Activated naive CD8-positive, alpha-beta T cell (primary cell): ENCODE results near the gene SIX5.
A peak's percentile ranks its signal among the peaks of the same experiment; 100 is the strongest.
"Not testable (repeated sequence)": the region's sequence is repeated elsewhere in the genome, so short reads cannot be mapped to it uniquely, and the experiment has no call there.

Source experiments
- H3K27ac Mint-ChIP-seq: one replicate; pipeline ENCODE4 v1.8.0; 2021; ENCODE audit warnings: mixed read lengths
- H3K27me3 Mint-ChIP-seq: one replicate; pipeline ENCODE4 v1.8.0; 2021; ENCODE audit warnings: mixed read lengths
- H3K36me3 Mint-ChIP-seq: one replicate; pipeline ENCODE4 v1.8.0; 2021; ENCODE audit warnings: mixed read lengths
- H3K4me1 Mint-ChIP-seq: one replicate; pipeline ENCODE4 v1.8.0; 2021; ENCODE audit warnings: low read depth, mixed read lengths
- H3K4me3 Mint-ChIP-seq: one replicate; pipeline ENCODE4 v1.8.0; 2021; ENCODE audit warnings: mild to moderate bottlenecking, mixed read lengths
- H3K9me3 Mint-ChIP-seq: one replicate; pipeline ENCODE4 v1.8.0; 2021; ENCODE audit warnings: low read depth, mixed read lengths

SIX5 gene

DNA sequence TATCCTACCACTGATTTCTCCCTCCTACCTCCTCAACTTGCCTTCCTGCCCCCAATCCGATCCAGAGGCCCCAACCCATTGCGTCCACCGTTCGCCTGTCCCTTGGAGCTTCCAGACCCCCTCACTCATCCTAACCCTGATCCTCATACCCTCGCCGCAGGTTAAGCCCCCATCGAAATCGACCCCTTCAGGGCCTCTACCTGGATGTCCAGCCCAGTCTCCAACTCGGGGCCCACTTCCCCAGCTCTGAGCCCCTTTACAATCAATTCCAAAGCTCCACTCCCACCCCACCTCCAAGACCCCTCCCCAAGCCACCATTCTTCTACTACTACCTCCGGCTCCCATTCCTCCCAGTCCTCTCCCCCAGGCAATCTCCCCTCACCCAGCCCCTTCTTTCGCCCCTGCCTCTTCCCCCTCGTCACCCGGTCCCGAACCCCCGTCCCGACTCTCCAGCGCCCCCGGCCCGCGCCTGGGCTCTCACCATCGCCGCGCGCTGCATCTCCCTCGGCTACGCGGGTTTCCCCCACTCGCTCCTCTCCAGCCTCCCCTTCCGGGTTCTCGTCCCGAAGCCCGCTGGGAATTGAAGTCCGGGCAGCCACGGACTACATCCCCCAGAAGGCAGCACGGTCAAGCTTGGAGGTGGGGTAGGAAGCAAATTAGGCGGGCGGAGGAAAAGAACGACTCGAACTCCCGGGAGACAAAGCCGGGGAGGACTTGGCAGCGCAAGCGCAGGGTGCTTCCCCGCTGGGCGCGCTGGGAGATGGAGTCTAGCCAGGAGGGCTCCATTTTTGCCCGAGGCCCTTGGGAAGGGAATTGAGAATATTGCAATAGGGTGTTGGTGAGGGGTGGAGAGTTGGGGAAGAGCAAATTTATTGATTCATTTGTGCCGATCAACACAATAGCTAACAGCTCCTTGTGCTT is 38.4 kb downstream of the SIX5 start, which contains the start of gene FBXO46:
Gene FBXO46 (minus strand): TSS at position 529 of the 921 bp plus-strand sequence. CDS start 17,401 bp downstream, outside the sequence.
- Mint-ChIP-seq H3K4me3 (peak within 1 kb of the TSS; percentile 98), H3K36me3 (no peaks in the 10 kb centered on the region), H3K4me1 (peaks cover 36% of the 10 kb centered on the region), H3K27me3 (no peaks in the 10 kb centered on the region), H3K27ac (peak within 1 kb of the TSS; percentile 88), H3K9me3 (no peaks in the 10 kb centered on the region)

DNA sequence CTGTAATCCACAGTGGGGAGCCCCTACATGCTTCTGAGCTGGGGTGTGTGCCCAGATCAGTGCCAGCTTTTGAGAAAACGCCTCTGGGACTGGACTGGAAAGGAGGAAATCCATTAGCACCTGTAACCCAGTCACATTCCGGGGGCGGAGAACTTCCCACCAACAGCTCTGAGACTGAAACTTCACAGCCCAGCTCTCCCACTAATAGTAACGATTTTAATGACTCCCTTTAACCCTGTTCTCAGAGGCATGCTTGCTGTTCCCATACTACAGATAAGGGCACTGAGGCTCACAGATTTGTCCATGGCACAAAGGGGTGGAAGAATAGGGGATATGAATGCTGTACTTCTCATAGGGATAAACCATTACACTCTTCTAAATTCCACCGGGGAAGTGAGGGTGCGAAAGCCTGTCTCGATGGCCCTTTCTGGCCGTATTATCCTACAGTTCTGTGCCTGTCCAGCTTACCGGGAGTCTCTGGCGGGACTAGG is 39.2 kb downstream of the SIX5 start:
- H3K9me3 Mint-ChIP-seq: no peaks in the 10 kb centered on the region
- peak overlapping the region; percentile 98 for H3K4me3 Mint-ChIP-seq
- no peaks in the 10 kb centered on the region for H3K27me3 Mint-ChIP-seq
- H3K4me1 Mint-ChIP-seq: peaks cover 36% of the 10 kb centered on the region
- H3K27ac Mint-ChIP-seq: peak overlapping the region; percentile 84
- no peaks in the 10 kb centered on the region for H3K36me3 Mint-ChIP-seq

DNA sequence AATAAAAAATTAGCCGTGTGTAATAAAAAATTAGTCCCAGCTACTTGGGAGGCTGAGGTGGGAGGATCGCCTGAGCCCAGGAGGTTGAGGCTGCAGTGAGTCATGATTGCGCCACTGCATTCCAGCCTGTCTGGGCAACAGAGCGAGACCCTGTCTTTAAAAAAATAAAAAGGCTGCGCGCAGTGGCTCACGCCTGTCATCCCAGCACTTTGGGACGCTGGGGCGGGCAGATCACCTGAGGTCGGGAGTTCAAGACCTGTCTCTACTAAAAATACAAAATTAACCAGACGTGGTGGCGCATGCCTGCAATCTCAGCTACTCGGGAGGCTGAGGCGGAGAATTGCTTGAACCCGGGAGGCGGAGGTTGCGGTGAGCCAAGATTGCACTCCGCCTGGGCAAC is 40.4 kb downstream of the SIX5 start:
- H3K27ac Mint-ChIP-seq, H3K9me3 Mint-ChIP-seq, H3K27me3 Mint-ChIP-seq, H3K36me3 Mint-ChIP-seq: not testable (repeated sequence)
- Mint-ChIP-seq H3K4me1 (peaks cover 40% of the 10 kb centered on the region), H3K4me3 (peak overlapping the region; percentile 53)

- not testable (repeated sequence) for H3K4me3 Mint-ChIP-seq, H3K9me3 Mint-ChIP-seq, H3K36me3 Mint-ChIP-seq, H3K27ac Mint-ChIP-seq, H3K27me3 Mint-ChIP-seq
- peaks cover 41% of the 10 kb centered on the region for H3K4me1 Mint-ChIP-seq
Measured at GRCh38 chr19:45720065-45720464, 49.0 kb downstream of the SIX5 start.

DNA sequence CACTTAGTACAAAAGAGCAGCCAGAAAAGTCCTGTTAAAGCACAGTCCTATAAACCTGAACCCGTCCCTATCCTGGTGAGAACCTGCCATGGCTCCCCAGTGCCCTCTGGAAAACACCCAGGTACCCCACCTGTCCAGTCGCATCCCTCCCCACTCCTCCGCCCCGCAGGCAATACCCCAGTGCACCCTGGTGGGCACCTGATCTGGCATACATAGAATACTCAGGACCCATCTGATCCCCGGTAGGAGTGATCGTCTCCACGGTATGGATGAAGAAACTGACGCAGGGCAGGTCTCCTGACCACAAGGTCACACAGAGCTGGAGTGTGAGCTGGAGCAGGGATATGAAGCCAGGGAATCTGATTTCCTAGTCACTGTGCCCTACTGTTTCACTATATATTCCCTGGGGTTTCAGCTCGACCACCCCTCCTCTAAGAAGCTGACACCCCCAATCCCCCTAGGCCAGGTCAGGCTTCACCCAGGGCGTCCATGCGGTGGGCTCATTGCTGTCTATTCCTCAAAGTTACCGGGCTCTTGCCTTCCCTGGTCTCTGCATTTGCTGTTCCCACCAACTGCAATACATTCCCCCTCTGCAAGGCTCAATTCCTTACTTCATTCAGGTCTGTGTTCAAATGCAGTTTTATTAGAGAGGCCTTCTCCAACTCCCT is 50.9 kb downstream of the SIX5 start:
- Mint-ChIP-seq H3K27ac (peak overlapping the region; percentile 77), H3K9me3 (no peaks in the 10 kb centered on the region), H3K4me3 (peak overlapping the region; percentile 94), H3K36me3 (peaks cover 4% of the 10 kb centered on the region), H3K4me1 (peaks cover 44% of the 10 kb centered on the region), H3K27me3 (no peaks in the 10 kb centered on the region)

DNA sequence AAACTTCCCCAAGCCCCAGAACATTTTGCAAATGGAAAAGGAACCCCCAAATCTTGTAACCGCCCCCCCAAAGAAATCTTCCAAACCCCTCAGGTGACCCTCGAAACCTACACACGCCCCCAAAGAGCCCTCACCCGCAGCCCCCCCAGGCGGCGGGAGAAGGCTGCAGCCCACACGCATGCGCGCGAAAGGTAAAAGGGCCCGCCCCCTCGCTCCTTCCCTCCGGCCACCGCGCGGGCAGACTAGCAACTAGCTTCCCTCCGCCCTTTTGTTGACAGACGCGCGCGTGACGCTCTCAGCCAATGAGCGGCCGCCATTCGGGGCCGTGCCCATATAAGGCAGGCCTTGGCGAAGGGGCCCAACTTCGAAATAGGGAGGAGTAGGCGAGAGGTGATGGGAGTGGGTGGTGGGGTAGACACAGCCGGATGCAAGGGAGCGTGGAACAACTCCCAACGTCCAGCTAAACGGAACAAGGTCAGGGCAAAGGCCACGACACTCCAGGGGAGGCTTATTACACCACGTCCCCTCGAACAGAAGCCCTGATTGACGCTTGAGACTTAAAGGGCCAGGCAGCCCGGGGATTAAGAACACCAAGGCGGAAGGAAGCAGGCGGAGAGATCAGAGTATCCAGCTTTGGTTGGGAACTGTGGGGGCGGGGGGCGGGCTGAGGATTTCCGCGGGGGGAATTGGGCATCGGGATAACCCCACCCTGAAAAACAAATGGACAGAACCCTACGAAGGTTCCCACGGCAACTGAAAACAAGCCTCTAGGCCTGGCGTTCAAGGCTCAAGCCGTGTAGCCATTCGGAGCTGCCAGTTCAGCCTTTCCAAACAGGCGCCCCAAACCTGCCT is 51.7 kb downstream of the SIX5 start:
- peaks cover 4% of the 10 kb centered on the region for H3K36me3 Mint-ChIP-seq

DNA sequence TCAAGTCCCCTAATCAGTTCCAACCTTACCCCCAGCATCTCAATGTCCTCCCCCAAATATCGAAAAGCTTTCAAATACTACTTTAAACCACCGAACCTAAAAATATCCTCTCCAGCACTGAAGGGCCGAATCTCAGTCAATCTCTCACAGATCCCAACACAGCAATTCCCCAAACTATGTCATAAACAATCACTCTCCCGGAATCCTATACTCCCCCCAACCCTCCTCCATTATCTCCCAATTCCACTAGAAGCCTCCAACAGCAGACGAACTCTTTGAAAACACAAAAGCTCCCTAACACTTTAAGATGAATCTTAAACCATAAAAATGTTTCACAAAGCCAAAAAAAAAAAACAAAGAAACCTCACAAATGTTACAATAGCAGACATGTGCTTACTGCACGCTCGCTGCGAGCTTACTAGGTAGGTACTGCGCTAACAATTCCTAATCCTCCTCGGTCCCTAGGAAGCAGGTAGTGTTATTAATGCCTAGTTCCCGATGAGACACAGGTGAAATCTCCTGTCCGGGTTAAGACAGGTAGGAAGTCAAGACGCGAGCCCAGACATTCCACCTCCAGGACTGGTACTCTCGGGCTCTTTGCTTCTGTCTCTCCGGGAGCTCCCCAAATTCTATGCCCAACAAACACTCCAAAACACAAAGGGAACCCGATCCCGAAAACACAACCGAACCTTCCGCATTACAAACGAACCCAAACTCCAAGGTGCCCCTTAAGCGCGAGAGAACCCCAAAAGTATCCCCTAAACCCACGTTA is 52.5 kb downstream of the SIX5 start:
- no peaks in the 10 kb centered on the region for H3K27me3 Mint-ChIP-seq
- H3K9me3 Mint-ChIP-seq: no peaks in the 10 kb centered on the region
- H3K4me3 Mint-ChIP-seq: peak overlapping the region; percentile 94
- H3K36me3 Mint-ChIP-seq: peaks cover 4% of the 10 kb centered on the region
- peaks cover 42% of the 10 kb centered on the region for H3K4me1 Mint-ChIP-seq
- H3K27ac Mint-ChIP-seq: peak overlapping the region; percentile 97

More for the DNA sequence above, 51.7 kb downstream of the SIX5 start:
- Mint-ChIP-seq H3K4me3 (peak overlapping the region; percentile 94), H3K4me1 (peaks cover 42% of the 10 kb centered on the region), H3K9me3 (no peaks in the 10 kb centered on the region), H3K27ac (peak overlapping the region; percentile 97), H3K27me3 (no peaks in the 10 kb centered on the region)

DNA sequence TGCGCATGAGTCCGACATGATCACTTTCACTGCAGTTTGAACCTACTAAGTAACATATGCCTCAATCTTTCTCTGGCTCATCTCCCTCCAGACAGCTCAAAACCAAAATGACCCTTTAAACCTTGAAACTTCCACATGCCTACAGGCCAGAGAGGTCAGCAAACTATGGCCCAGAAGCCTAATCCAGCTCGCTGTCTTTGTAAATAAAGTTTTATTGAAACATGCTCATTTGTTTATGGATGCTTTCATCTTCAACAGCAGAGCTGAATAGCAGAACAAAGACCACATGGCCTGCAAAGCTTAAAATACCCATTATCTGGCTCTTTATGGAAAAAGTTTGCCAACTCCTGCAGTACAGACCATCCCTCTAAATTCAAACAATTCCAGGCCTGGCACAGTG is 53.9 kb downstream of the SIX5 start:
- H3K27me3 Mint-ChIP-seq: no peaks in the 10 kb centered on the region

More for the DNA sequence above, 53.9 kb downstream of the SIX5 start:
- Mint-ChIP-seq H3K27ac (no peak overlapping the region), H3K4me3 (peak overlapping the region; percentile 20), H3K4me1 (peaks cover 49% of the 10 kb centered on the region), H3K36me3 (peaks cover 4% of the 10 kb centered on the region), H3K9me3 (no peaks in the 10 kb centered on the region)
